Measurements from ENCODE around the gene MTNR1A. TPM values are rescaled to one million over a fixed set of nuclear protein-coding genes. Genes with fewer than 3 reads are reported as not detected.
A peak's percentile ranks its signal among the peaks of the same experiment; 100 is the strongest.

Gene MTNR1A
- total and polyA plus RNA-seq, 9 of the 15 experiments (the other 6 are each of a cell fraction or from before 2014, with no cell fraction given) = 0.09 to 0.12 (median 0.10) TPM; not detected in 5

DNA sequence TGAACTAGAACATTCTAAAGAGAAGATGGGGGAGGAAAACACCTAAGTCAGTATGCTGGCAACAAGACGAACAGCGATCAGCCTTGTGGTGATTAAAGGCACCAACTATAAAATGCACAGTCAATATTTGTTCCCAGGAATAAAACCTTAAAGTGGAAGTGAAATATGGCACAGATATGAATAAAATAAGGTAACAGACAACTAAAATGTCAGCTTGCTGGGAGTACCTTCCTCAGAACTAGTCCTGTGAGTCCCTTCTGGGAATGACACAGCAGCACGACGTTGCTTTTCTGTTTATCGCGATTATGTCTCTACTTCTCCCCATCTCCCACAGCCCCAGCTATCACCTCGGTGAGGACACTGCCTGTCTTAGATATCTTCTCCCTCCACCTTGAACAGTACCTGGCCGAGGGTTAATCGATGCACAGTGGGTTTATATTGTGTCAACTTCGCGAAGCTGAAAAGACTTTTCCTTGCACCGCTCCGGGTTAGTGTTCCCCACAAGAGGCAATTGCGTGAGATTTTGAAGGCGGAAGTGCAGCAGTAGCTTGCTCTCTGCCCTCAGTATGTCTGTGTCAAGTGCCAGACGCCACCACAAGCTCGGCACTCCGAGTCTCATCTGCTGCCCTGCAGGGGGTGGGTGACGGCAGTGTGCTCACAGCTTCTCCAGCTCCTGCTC lies 17.4 kb downstream of the MTNR1A start:
- H3K9me3 ChIP-seq (replicated peaks; ENCODE audit: control insufficient read depth, insufficient read depth, low read depth, low read length) = peaks cover 7% of the 10 kb centered on the region; the same call in 1 of the 2 replicates
- no peaks in the 10 kb centered on the region for H3K36me3 ChIP-seq (ENCODE audit: control insufficient read depth, insufficient read depth, low read length)
- DNase-seq (ENCODE audit: extremely low read depth in 1 of 4, low spot score in 3 of 4) = peak; percentile 50 to 80 (median 66)
- BruUV-seq (replicated peaks) = TSS peak; percentile 91
- H3K9me1 ChIP-seq (ENCODE audit: control insufficient read depth, insufficient read depth, low read length) = no peaks in the 10 kb centered on the region
- in situ Hi-C loops (cut with MboI) = no loop called here
- peak overlapping the region; percentile 82 for H3K4me2 ChIP-seq (ENCODE audit: insufficient read depth, low read length)
- peak overlapping the region; percentile 96 for H2AFZ ChIP-seq (ENCODE audit: low read depth, low read length)
- H3K4me3 ChIP-seq = peak overlapping the region; percentile 25; the same call in 1 of the 2 replicates
- CTCF ChIA-PET (ENCODE audit: low intra/inter-chr PET ratio) = no interaction called here
- H3K27ac ChIP-seq (ENCODE audit: extremely low read depth, low read depth, low read length) = peak overlapping the region; percentile 82
- H3K79me2 ChIP-seq (ENCODE audit: control insufficient read depth, insufficient read depth, low read length) = no peaks in the 10 kb centered on the region
- ATAC-seq = peak; percentile 89
- H4K20me1 ChIP-seq (replicated peaks; ENCODE audit: control insufficient read depth, insufficient read depth, low read length) = no peaks in the 10 kb centered on the region
- peaks cover 4 to 11% of the 10 kb centered on the region in 2 experiments; a peak in 3 of 5 replicates for H3K4me1 ChIP-seq (replicated peaks in 1 of 2; ENCODE audit: control insufficient read depth in 2 of 2, insufficient read depth in 2 of 2, low read length in 2 of 2)
- H3K9ac ChIP-seq (ENCODE audit: insufficient read depth in 1 of 2, low read depth in 2 of 2, low read length in 2 of 2) = peak overlapping the region; percentile 70 to 88
- H3K27me3 ChIP-seq (ENCODE audit: control insufficient read depth in 2 of 2, insufficient read depth in 2 of 2, low read length in 2 of 2) = no peaks in the 10 kb centered on the region
- 1% methylated on average over 19 of the region's 19 CpGs for WGBS (ENCODE audit: insufficient coverage, low coverage, missing lambda C conversion rate)
- intact Hi-C loops (cut with micrococcal nuclease) = loop anchor here (2.0 kb wide), 1 partner anchor 37 kb away; no protein-coding TSS in a partner anchor
- POLR2A ChIA-PET = interaction anchor here (1.1 to 1.4 kb wide), 2 partner anchors 12 to 37 kb away, joined by 3 to 6 read pairs; no protein-coding TSS in a partner anchor
- FAIRE-seq = peak; percentile 90
- TF ChIP-seq NFE2L1 (tag; IDR thresholded peaks at IDR 0.05; ENCODE audit: borderline replicate concordance, low read depth) (no peak), ZKSCAN8 (CRISPR knock-in tag; IDR thresholded peaks at IDR 0.05) (no peak), KAT2B (IDR thresholded peaks at IDR 0.05; ENCODE audit: low read depth, low read length) (no peak), LEF1 (IDR thresholded peaks at IDR 0.05) (no peak), ZBTB8A (IDR thresholded peaks at IDR 0.05; ENCODE audit: partially characterized antibody) (no peak), FOXA3 (CRISPR knock-in tag; conservative IDR thresholded peaks at IDR 0.05 in 1 of 2, IDR thresholded peaks at IDR 0.05 in 1 of 2) (no peak), TEAD1 (CRISPR knock-in tag; IDR thresholded peaks at IDR 0.05) (no peak), ATF7 (IDR thresholded peaks at IDR 0.05) (peak; percentile 45), ZNF584 (CRISPR knock-in tag; IDR thresholded peaks at IDR 0.05; ENCODE audit: low read depth) (no peak), ZNF232 (CRISPR knock-in tag; IDR thresholded peaks at IDR 0.05) (no peak)
- TF ChIP-seq, protein P1, sequence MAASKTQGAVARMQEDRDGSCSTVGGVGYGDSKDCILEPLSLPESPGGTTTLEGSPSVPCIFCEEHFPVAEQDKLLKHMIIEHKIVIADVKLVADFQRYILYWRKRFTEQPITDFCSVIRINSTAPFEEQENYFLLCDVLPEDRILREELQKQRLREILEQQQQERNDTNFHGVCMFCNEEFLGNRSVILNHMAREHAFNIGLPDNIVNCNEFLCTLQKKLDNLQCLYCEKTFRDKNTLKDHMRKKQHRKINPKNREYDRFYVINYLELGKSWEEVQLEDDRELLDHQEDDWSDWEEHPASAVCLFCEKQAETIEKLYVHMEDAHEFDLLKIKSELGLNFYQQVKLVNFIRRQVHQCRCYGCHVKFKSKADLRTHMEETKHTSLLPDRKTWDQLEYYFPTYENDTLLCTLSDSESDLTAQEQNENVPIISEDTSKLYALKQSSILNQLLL (CRISPR knock-in tag; IDR thresholded peaks at IDR 0.05; ENCODE audit: borderline replicate concordance) = no peak
- TF ChIP-seq, protein P2, sequence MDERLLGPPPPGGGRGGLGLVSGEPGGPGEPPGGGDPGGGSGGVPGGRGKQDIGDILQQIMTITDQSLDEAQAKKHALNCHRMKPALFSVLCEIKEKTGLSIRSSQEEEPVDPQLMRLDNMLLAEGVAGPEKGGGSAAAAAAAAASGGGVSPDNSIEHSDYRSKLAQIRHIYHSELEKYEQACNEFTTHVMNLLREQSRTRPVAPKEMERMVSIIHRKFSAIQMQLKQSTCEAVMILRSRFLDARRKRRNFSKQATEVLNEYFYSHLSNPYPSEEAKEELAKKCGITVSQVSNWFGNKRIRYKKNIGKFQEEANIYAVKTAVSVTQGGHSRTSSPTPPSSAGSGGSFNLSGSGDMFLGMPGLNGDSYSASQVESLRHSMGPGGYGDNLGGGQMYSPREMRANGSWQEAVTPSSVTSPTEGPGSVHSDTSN (CRISPR knock-in tag; IDR thresholded peaks at IDR 0.05; ENCODE audit: low read depth) = no peak
- TF ChIP-seq, protein P2 (tag; conservative IDR thresholded peaks at IDR 0.05; ENCODE audit: low read depth) = no peak
- TF ChIP-seq, protein P3, sequence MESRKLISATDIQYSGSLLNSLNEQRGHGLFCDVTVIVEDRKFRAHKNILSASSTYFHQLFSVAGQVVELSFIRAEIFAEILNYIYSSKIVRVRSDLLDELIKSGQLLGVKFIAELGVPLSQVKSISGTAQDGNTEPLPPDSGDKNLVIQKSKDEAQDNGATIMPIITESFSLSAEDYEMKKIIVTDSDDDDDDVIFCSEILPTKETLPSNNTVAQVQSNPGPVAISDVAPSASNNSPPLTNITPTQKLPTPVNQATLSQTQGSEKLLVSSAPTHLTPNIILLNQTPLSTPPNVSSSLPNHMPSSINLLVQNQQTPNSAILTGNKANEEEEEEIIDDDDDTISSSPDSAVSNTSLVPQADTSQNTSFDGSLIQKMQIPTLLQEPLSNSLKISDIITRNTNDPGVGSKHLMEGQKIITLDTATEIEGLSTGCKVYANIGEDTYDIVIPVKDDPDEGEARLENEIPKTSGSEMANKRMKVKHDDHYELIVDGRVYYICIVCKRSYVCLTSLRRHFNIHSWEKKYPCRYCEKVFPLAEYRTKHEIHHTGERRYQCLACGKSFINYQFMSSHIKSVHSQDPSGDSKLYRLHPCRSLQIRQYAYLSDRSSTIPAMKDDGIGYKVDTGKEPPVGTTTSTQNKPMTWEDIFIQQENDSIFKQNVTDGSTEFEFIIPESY (CRISPR knock-in tag; IDR thresholded peaks at IDR 0.05) = no peak
- TF ChIP-seq, protein P4, sequence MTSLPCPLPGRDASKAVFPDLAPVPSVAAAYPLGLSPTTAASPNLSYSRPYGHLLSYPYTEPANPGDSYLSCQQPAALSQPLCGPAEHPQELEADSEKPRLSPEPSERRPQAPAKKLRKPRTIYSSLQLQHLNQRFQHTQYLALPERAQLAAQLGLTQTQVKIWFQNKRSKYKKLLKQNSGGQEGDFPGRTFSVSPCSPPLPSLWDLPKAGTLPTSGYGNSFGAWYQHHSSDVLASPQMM (CRISPR knock-in tag; IDR thresholded peaks at IDR 0.05) = no peak
